ENCODE results near the gene DENND4C.

DENND4C gene

GRCh38 chr9:19420877-19421276 is 190.4 kb downstream of the DENND4C start:
- DNase-seq, result no peak
